Fibroblast of villous mesenchyme (primary cell): ENCODE data around the gene SMURF1. TPM values are rescaled to one million over a fixed set of nuclear protein-coding genes. Genes with fewer than 3 reads are reported as not detected.

Experiments used
- DNase-seq: peaks from one replicate; pipeline ENCODE4 v3.0.0-alpha.2; 2010; ENCODE audit warnings: low read depth
- H3K4me3 ChIP-seq: 2 replicates; pipeline ENCODE4 v1.5.1; 2011; ENCODE audit warnings: low read depth, mild to moderate bottlenecking, low read length
- total RNA-seq: library from RNA; depleted of rRNA; stranded (reverse); fragments of >200 nt; gene quantifications from 2 replicates; pipeline ENCODE4 v1.2.3, GENCODE V29; 2012
- TF ChIP-seq, protein P1 (sequence below): IDR thresholded peaks from 2 replicates; pipeline ENCODE4 v1.5.1; 2012; ENCODE audit warnings: low read depth, mild to moderate bottlenecking, low read length; ENCODE audit not compliant: insufficient read depth

The SMURF1 gene
- total RNA-seq, 1 donor, result 29.8 TPM

DNA sequence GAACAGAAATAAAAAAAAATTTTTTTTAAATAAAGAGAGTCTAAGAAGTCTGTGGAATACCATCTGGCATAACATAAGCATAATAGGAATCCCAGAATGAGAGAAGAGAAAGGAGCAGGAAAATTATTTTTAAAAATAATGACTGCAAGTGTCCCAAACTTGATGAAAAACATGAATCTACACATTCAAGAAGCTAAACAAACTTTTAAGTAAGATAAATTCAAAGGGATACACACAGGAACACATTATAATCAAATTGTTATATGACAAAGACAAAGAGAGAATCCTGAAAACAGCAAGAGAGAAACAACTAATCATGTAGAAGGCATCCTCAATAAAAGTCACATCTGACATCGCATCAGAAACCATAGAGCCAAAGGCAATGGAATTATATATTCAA is 30.9 kb downstream of the SMURF1 start:
- DNase-seq, result no peak

DNA sequence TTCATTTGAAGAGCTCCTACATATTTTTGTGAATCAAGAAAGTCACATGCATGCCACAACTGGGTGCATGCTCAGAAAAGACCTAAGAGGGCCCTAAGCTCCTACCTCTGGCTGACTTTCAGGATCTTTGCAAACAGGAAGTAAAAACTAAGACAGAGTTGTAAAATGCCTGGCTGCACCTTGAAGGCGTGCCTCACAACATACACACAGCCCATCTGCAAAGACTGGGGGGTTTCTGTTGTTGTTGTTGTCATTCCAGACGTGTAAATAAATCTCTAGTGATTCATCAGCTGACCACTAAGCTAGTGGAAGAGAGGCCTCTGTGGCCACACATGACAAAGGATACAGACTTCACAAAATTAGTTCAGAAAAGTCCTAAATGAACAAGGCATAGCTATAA is 31.8 kb downstream of the SMURF1 start:
- DNase-seq, result peak; percentile 67
- no peak overlapping the region for H3K4me3 ChIP-seq
- TF ChIP-seq, protein P1, sequence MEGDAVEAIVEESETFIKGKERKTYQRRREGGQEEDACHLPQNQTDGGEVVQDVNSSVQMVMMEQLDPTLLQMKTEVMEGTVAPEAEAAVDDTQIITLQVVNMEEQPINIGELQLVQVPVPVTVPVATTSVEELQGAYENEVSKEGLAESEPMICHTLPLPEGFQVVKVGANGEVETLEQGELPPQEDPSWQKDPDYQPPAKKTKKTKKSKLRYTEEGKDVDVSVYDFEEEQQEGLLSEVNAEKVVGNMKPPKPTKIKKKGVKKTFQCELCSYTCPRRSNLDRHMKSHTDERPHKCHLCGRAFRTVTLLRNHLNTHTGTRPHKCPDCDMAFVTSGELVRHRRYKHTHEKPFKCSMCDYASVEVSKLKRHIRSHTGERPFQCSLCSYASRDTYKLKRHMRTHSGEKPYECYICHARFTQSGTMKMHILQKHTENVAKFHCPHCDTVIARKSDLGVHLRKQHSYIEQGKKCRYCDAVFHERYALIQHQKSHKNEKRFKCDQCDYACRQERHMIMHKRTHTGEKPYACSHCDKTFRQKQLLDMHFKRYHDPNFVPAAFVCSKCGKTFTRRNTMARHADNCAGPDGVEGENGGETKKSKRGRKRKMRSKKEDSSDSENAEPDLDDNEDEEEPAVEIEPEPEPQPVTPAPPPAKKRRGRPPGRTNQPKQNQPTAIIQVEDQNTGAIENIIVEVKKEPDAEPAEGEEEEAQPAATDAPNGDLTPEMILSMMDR, result no peak

More for the DNA sequence above, 30.9 kb downstream of the SMURF1 start:
- TF ChIP-seq, protein P1, result no peak
- no peak overlapping the region for H3K4me3 ChIP-seq

DNA sequence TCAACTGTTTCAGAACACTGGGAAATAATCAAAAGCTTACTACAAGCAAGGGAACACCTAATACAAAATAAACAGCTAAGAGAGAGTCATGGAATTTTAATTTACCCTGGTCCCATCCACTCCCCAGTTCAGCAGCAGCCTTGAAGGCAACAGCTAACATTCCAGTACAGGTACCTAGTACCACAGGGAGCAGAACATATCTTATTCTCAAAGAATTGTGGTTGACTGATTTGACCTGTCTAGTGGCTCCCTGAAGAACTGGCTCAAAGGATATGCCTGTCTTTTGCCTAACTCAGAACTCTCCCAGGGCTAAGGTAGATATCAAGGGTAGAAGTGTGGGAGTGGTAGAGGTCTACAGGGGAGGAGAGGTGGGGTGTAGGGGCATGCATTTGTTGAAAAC is 32.3 kb downstream of the SMURF1 start:
- no peak overlapping the region for H3K4me3 ChIP-seq
- DNase-seq, result no peak
- TF ChIP-seq, protein P1, result no peak

DNA sequence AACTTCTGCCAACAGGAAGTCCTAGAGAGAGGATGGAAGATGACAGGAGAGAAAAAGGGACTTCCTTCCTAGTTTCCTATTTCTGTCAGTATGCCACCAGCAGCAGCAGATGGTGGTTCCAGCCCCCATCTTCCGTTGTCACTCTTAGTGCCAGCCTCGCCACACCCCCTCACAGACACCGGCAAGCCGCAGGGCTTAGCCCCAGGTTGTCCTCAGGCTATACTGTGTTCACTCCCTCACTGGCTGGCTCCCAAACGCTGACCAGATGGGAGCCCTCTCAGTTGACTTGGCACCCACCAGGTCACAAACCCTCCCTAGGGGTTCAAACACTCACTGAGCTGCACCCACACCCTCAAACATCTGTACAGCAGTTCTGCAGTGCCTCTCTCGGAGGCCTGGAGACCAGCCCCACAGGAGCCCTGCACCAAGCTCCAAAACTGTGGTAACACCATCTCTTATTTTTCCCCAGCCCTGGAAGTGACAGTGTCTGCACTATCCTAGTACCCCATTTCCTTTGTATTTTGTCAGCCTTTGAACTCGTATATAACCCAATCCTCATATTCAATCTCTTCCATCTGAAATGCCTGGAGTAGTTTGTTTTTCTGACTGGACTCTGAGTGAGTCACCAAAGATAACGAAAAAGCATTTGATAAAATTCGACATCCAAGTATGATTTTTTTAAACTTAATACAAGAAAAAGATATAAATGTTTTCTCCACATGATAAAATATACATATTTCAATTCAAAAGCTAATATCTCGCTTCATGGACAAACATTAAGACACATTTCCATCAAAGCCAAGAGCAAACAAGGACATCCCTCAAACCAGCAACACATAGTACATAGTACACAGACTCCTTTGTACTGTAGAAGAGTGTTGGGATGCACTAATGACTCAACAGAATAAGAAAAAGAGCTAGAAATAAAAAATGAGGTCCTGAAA is 34.5 kb downstream of the SMURF1 start:
- DNase-seq, result no peak
- TF ChIP-seq, protein P1, result no peak
- no peak overlapping the region for H3K4me3 ChIP-seq

DNA sequence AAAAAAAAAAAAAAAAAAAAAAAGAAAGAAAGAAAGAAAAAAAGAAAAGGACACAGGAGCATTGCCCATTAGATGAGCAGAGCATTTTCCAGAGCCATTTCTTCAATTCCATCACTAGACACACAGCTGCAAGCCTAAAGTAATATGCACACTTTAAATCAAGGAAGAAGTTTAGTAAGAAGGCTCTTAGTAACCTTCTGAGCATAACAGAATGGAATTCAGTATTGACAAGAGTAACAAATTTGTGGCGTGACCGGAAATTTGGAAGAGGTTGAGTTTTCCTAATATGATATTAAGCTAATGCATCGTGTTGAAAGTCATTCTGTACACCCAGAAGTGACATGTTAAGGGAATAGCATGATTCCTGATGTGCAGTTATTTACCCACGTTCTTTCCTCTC is 35.3 kb downstream of the SMURF1 start:
- no peak for DNase-seq
- no peak overlapping the region for H3K4me3 ChIP-seq
- TF ChIP-seq, protein P1, result no peak

DNA sequence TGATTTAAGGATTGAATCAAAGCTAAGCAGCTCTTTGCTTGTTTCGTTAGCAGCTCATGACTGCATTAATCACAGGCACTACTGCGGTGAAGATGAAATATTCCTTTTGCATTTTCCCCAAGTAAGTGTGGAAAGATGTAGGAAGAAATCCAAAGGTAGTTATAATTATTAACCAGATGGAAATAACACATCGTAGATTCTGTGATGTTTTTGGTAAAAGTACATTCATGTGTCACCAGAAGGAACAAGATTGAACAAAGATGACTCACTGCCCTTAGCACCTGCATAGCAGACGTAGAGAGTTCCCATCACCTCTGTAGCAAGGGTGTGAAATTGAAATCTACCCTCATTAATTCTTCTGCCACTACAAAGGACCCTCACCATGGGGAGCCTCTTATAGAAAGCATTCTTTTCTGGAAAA is 37.1 kb downstream of the SMURF1 start:
- TF ChIP-seq, protein P1, result no peak
- no peak for DNase-seq
- H3K4me3 ChIP-seq, result no peak overlapping the region
